ENCODE results near the gene GGA3.
"Not testable (repeated sequence)": the region's sequence is repeated elsewhere in the genome, so short reads cannot be mapped to it uniquely, and the experiment has no call there.

The GGA3 gene

DNA sequence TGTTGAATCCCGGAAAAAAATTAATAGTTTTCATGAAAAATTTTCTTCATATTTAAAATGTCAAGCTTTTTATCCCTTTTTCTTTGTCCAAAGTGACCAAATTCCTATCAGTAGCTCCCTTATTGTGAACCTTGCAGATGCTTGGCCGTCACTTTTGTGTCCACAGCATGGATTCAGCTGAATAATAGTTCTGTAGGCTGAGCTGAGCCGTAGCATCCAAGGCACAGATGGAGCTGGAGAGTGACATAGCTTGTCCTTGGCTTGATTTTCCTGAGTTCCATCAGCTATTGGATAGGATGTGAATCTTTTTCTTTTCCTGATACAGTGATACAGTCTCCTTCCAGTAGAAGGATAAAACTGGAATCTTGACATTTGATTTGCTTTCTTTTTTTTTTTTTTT, 52.3 kb downstream of the GGA3 start:
- Mint-ChIP-seq H3K9me3 (no peaks in the 10 kb centered on the region), H3K4me3 (no peak overlapping the region), H3K4me1 (peaks cover 18% of the 10 kb centered on the region), H3K27me3 (no peaks in the 10 kb centered on the region), H3K36me3 (ENCODE audit: insufficient read depth) (peaks cover 61% of the 10 kb centered on the region), H3K27ac (ENCODE audit: low read depth) (no peak overlapping the region)
- ATAC-seq (replicated peaks; ENCODE audit: extremely low read depth, poor library complexity, severe bottlenecking) (no peak), DNase-seq (ENCODE audit: low spot score in 2 of 2) (no peak)

DNA sequence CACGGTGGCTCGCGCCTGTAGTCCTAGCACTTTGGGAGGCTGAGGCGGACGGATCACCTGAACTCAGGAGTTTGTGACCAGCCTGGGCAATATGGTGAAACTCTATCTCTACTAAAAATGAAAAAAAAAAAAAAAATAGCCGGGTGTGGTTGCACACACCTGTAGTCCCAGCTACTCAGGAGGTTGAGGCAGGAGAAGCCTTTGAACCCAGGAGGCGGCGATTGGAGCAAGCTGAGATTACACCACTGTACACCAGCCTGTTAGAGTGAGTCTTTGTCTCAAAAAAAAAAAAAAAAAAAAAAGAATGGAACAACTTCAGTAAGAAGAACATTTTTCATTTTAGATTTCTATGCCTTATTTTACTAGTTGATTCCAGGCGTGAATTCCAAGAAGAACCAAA, 53.2 kb downstream of the GGA3 start:
- peaks cover 52% of the 10 kb centered on the region for H3K36me3 Mint-ChIP-seq (ENCODE audit: insufficient read depth)
- H3K27me3 Mint-ChIP-seq, result no peaks in the 10 kb centered on the region
- H3K27ac Mint-ChIP-seq (ENCODE audit: low read depth), result peak overlapping the region; percentile 19
- H3K9me3 Mint-ChIP-seq, result no peaks in the 10 kb centered on the region
- peak overlapping the region; percentile 27 for H3K4me3 Mint-ChIP-seq
- H3K4me1 Mint-ChIP-seq, result peaks cover 18% of the 10 kb centered on the region
- ATAC-seq (replicated peaks; ENCODE audit: extremely low read depth, poor library complexity, severe bottlenecking) (no peak), DNase-seq (ENCODE audit: low spot score in 2 of 2) (no peak)

DNA sequence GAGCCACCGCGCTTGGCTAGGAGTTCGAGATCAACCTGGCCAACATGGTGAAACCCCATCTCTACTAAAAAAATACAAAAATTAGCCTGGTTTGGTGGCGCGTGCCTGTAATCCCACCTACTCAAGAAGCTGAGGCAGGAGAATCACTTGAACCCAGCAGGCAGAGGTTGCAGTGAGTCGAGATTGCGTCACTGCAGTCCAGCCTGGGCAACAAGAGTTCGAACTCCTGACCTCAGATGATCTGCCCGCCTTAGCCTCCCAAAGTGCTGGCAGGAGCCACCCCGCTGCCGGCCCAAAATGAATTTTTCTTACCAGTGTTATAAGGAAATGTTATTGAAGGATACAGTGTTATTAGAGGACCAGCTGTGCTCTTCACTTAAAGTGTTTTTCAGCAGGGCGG, 53.6 kb downstream of the GGA3 start:
- Mint-ChIP-seq H3K27me3 (no peaks in the 10 kb centered on the region), H3K4me3 (peak overlapping the region; percentile 27), H3K27ac (ENCODE audit: low read depth) (peak overlapping the region; percentile 19), H3K36me3 (ENCODE audit: insufficient read depth) (peaks cover 49% of the 10 kb centered on the region), H3K9me3 (no peaks in the 10 kb centered on the region), H3K4me1 (peaks cover 18% of the 10 kb centered on the region)
- no peak for DNase-seq (ENCODE audit: low spot score in 2 of 2)
- ATAC-seq (replicated peaks; ENCODE audit: extremely low read depth, poor library complexity, severe bottlenecking), result no peak

DNA sequence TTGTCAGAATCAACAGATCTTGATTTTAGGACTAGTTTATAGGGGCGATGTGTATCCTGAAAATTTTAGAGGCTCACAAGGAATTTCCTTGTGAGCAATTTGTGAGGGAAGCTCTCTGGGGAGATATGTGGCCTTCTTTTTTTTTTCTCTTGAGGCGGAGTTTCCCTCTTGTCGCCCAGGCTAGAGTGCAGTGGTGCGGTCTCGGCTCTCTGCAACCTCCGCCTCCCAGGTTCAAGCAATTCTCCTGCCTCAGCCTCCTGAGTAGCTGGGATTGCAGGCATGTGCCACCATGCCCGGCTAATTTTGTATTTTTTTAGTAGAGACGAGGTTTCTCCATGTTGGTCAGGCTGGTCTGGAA, 54.4 kb downstream of the GGA3 start:
- H3K4me1 Mint-ChIP-seq, result peaks cover 19% of the 10 kb centered on the region
- not testable (repeated sequence) for ATAC-seq (replicated peaks; ENCODE audit: extremely low read depth, poor library complexity, severe bottlenecking); H3K9me3 Mint-ChIP-seq; H3K27me3 Mint-ChIP-seq; DNase-seq (ENCODE audit: low spot score in 2 of 2); H3K27ac Mint-ChIP-seq (ENCODE audit: low read depth)
- H3K4me3 Mint-ChIP-seq, result peak overlapping the region; percentile 93
- peaks cover 44% of the 10 kb centered on the region for H3K36me3 Mint-ChIP-seq (ENCODE audit: insufficient read depth)

DNA sequence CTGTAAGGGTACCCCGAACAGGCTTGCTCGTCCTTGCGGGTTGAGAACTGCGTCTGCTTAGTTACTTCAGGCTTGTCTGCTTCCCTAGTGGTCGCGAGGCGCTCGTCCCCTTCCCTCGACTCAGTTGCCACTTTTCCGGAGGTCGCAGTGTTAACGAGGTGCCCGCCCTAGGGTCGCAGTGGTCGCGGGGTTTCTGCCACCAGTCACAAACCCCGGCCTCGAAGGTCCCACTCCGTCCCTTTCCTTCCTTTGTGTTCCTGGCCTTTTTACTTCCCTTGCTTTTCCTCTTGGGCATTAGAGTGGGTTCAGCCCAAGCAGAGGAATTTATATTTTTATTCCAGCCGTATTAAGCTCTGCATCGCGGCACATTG, 55.6 kb downstream of the GGA3 start:
- H3K27me3 Mint-ChIP-seq, result no peaks in the 10 kb centered on the region
- ATAC-seq (replicated peaks; ENCODE audit: extremely low read depth, poor library complexity, severe bottlenecking) (no peak), DNase-seq (ENCODE audit: low spot score in 2 of 2) (no peak)
- H3K9me3 Mint-ChIP-seq, result no peaks in the 10 kb centered on the region
- peaks cover 33% of the 10 kb centered on the region for H3K36me3 Mint-ChIP-seq (ENCODE audit: insufficient read depth)
- H3K4me1 Mint-ChIP-seq, result peaks cover 24% of the 10 kb centered on the region
- peak overlapping the region; percentile 93 for H3K4me3 Mint-ChIP-seq
- peak overlapping the region; percentile 95 for H3K27ac Mint-ChIP-seq (ENCODE audit: low read depth)

DNA sequence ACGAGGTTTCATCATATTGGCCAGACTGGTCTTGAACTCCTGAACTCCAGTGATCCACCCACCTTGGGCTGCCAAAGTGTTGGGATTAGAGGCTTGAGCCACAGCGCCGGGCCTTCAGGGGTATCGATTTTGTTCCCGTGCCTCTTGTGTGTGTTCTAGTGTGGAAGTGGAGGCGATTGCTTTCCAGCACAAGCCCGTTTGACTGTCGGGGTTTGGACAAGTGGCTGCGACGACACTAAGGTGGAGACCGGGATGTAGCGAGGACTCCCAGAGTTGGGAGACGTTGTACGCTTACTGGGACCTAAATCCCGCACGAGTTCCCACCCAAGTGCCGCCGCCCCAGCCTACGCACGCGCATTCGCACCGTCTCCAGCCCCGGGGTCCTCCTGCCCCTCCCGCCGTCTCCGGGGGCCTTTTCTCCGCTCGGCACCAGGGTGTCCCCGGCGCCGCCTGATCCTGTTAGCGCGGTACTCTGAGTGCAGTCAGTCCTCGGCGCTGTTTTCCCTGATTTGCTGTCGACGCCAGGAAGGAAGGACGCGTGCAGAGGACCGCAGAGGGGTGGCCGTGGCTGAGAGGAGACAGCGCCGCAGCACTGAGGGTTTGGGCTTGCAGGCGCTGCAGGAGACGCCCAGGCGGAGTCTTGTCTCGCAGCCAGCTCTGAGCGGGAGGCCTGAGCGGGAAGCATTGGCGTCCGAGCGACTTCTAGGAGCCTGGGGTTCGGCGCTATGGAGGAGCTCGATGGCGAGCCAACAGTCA, 56.2 kb downstream of the GGA3 start, which contains the start of gene NUP85:
NUP85 (plus strand) TSS at position 643 of the 756 bp plus-strand sequence; CDS start at position 726, 83 bp downstream.
- Mint-ChIP-seq H3K4me3 (peak within 1 kb of the TSS; percentile 93), H3K27me3 (no peaks in the 10 kb centered on the region)
- ATAC-seq (replicated peaks; ENCODE audit: extremely low read depth, poor library complexity, severe bottlenecking), result peak; percentile 81

DNA sequence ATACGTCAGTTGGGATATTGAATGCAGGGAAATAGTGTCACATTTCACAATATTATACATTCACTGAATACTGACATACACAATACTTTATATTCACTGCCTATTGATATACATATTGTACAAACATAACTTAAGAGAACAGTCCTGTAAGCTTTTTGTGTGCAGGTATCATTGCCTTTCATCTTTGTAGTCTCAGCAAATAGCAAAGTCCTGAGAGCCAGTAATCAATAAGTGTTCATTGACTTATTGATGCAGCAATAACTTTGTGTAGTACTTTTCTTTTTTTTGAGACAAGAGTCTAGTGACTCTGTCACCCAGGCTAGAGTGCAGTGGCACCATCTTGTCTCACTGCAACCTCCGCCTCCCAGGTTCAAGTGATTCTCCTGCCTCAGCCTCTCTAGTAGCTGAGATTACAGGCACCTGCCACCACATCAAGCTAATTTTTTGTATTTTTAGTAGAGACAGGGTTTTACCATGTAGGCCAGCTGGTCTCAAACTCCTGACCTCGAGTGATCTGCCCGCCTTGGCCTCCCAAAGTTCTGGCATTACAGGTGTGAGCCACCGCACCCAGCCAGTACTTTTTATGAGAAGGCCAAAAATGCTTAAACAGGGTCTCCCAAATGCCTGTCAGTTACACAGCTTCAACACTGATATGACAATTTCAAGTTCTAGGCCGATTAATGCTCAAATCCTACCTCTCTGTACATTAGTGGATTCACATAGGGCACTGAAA, 61.4 kb downstream of the GGA3 start:
- H3K4me3 Mint-ChIP-seq, result no peak overlapping the region
- no peaks in the 10 kb centered on the region for H3K27me3 Mint-ChIP-seq
- DNase-seq (ENCODE audit: low spot score in 2 of 2), result no peak
- peaks cover 1% of the 10 kb centered on the region for H3K36me3 Mint-ChIP-seq (ENCODE audit: insufficient read depth)
- ATAC-seq (replicated peaks; ENCODE audit: extremely low read depth, poor library complexity, severe bottlenecking), result no peak
- no peak overlapping the region for H3K27ac Mint-ChIP-seq (ENCODE audit: low read depth)
- peaks cover 6% of the 10 kb centered on the region for H3K4me1 Mint-ChIP-seq
- no peaks in the 10 kb centered on the region for H3K9me3 Mint-ChIP-seq

More for the DNA sequence above, 56.2 kb downstream of the GGA3 start, which contains the start of gene NUP85:
- DNase-seq (ENCODE audit: low spot score in 2 of 2), result peak; percentile 84 to 85
- peak within 1 kb of the TSS; percentile 95 for H3K27ac Mint-ChIP-seq (ENCODE audit: low read depth)
- H3K9me3 Mint-ChIP-seq, result no peaks in the 10 kb centered on the region
- peaks cover 24% of the 10 kb centered on the region for H3K4me1 Mint-ChIP-seq
- H3K36me3 Mint-ChIP-seq (ENCODE audit: insufficient read depth), result peaks cover 28% of the 10 kb centered on the region

DNA sequence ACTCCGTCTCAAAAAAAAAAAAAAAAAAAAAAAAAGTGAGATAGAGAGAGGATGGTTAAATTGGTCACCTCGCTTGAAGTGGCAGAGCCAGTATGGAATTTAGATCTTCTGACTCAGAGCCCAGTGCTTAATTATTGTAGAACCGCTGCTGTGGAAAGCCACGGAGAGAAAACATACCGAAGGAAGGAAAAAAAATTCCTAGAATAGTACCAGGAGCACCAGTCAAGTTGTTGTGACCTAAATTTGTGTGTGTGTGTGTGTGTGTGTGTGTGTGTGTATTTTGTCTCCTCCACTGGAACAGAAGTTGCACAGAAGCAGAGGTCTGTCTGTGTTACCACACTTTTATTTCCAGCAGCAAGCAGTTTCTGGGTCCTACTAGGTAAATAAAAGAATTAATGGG, 66.5 kb downstream of the GGA3 start:
- H3K27me3 Mint-ChIP-seq, result no peaks in the 10 kb centered on the region
- H3K36me3 Mint-ChIP-seq (ENCODE audit: insufficient read depth), result no peaks in the 10 kb centered on the region
- ATAC-seq (replicated peaks; ENCODE audit: extremely low read depth, poor library complexity, severe bottlenecking) (no peak), DNase-seq (ENCODE audit: low spot score in 2 of 2) (no peak)
- H3K9me3 Mint-ChIP-seq, result no peaks in the 10 kb centered on the region
- H3K4me3 Mint-ChIP-seq, result no peak overlapping the region
- no peaks in the 10 kb centered on the region for H3K4me1 Mint-ChIP-seq
- H3K27ac Mint-ChIP-seq (ENCODE audit: low read depth), result no peak overlapping the region

DNA sequence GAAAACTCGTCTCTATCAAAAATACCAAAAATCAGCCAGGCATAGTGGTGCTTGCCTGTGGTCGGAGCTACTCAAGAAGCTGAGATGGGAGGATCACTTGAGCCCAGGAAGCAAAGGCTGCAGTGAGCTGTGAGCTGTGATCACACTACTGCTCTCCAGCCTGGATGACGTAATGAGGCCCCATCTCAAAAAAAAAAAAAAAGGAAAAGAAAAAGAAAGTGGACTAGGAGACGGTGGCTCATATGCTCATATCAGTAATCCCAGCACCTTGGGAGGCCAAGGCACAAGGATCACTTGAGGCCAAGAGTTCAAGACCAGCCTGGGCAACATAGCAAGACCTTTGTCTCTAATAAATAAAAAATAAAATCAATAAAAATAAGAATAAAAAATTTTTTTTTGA, 69.8 kb downstream of the GGA3 start:
- no peaks in the 10 kb centered on the region for H3K9me3 Mint-ChIP-seq
- ATAC-seq (replicated peaks; ENCODE audit: extremely low read depth, poor library complexity, severe bottlenecking), result no peak
- no peaks in the 10 kb centered on the region for H3K27me3 Mint-ChIP-seq
- no peak for DNase-seq (ENCODE audit: low spot score in 2 of 2)
- no peak overlapping the region for H3K27ac Mint-ChIP-seq (ENCODE audit: low read depth)
- no peaks in the 10 kb centered on the region for H3K36me3 Mint-ChIP-seq (ENCODE audit: insufficient read depth)
- no peaks in the 10 kb centered on the region for H3K4me1 Mint-ChIP-seq
- no peak overlapping the region for H3K4me3 Mint-ChIP-seq

DNA sequence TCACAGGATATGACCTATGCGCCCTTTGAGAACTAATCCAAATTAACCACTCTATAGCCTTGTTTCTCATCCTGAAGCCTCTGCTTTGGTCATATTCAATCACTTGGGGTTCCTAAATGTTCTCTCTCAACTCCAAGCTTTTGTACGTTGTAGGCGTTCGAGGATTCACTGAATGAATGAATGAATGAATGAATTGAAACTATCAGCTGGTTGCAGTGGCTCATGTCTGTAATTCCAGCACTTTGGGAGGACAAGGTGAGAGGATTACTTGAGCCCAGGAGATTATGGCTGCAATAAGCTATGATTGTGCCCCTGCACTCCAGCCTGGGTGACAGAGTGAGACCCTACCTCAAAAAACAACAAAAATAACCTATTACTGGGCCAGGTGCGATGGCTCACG, 72.8 kb downstream of the GGA3 start:
- Mint-ChIP-seq H3K9me3 (no peaks in the 10 kb centered on the region), H3K4me3 (no peak overlapping the region), H3K36me3 (ENCODE audit: insufficient read depth) (peaks cover 2% of the 10 kb centered on the region), H3K4me1 (peaks cover 10% of the 10 kb centered on the region), H3K27me3 (no peaks in the 10 kb centered on the region), H3K27ac (ENCODE audit: low read depth) (no peak overlapping the region)
- ATAC-seq (replicated peaks; ENCODE audit: extremely low read depth, poor library complexity, severe bottlenecking), result no peak
- no peak for DNase-seq (ENCODE audit: low spot score in 2 of 2)

Measured in central memory CD8-positive, alpha-beta T cell (primary cell).